ENCODE results near the gene MSANTD1. TPM values are rescaled to one million over a fixed set of nuclear protein-coding genes. Genes with fewer than 3 reads are reported as not detected.

Gene MSANTD1
- total and polyA plus RNA-seq, 10 of the 15 experiments (the other 5 are each of a cell fraction or from before 2014, with no cell fraction given) = 0.07 to 0.87 (median 0.22) TPM; not detected in 2

- TF ChIP-seq ZBTB4 (CRISPR knock-in tag; IDR thresholded peaks at IDR 0.05) = no peak
- TF ChIP-seq GABPA (IDR thresholded peaks at IDR 0.05; ENCODE audit: low read depth) = no peak
- no peak for TF ChIP-seq CUX1 (IDR thresholded peaks at IDR 0.05; ENCODE audit: insufficient replicate concordance, low read depth, low read length)
Observed at GRCh38 chr4:3246458-3247398, 2.2 kb upstream of the MSANTD1 start (continued).
